GM21526 (cell line): ENCODE results near the gene OCA2.
"Not testable (repeated sequence)": the region's sequence is repeated elsewhere in the genome, so short reads cannot be mapped to it uniquely, and the experiment has no call there.

Experiments used
- ATAC-seq: cut with Tn5 transposase; IDR thresholded peaks from one replicate; pipeline ENCODE4 v1.9.1; 2021; ENCODE audit warnings: moderate library complexity; ENCODE audit not compliant: unreplicated experiment, low FRiP score

Gene OCA2

GRCh38 chr15:27796405-27797320 lies 302.5 kb downstream of the OCA2 start:
- no peak for ATAC-seq

GRCh38 chr15:27792756-27793264 lies 306.3 kb downstream of the OCA2 start:
- no peak for ATAC-seq

GRCh38 chr15:27790270-27790669 lies 308.8 kb downstream of the OCA2 start:
- ATAC-seq, result no peak

GRCh38 chr15:27787931-27788330 lies 311.2 kb downstream of the OCA2 start:
- no peak for ATAC-seq

GRCh38 chr15:27784107-27784506 lies 315.0 kb downstream of the OCA2 start:
- no peak for ATAC-seq

- ATAC-seq, result no peak
These were observed 315.4 kb downstream of the OCA2 start for GRCh38 chr15:27783678-27784077.

GRCh38 chr15:27782125-27782524 lies 317.0 kb downstream of the OCA2 start:
- no peak for ATAC-seq

GRCh38 chr15:27776501-27776900 lies 322.6 kb downstream of the OCA2 start:
- ATAC-seq, result no peak

- ATAC-seq, result no peak
These were observed 324.5 kb downstream of the OCA2 start for GRCh38 chr15:27774638-27775037.

GRCh38 chr15:27774191-27774590 lies 324.9 kb downstream of the OCA2 start:
- ATAC-seq, result no peak

- ATAC-seq, result no peak
These were observed 327.2 kb downstream of the OCA2 start for GRCh38 chr15:27771892-27772291.

- ATAC-seq, result no peak
These were observed 328.2 kb downstream of the OCA2 start for GRCh38 chr15:27770769-27771554.

GRCh38 chr15:27770086-27770607 lies 329.0 kb downstream of the OCA2 start:
- ATAC-seq, result no peak

- ATAC-seq, result no peak
These were observed 329.5 kb downstream of the OCA2 start for GRCh38 chr15:27769652-27770051.

GRCh38 chr15:27768732-27769475 lies 330.2 kb downstream of the OCA2 start:
- ATAC-seq, result no peak

- ATAC-seq, result no peak
These were observed 331.0 kb downstream of the OCA2 start for GRCh38 chr15:27767918-27768640.

- ATAC-seq, result not testable (repeated sequence)
These were observed 331.7 kb downstream of the OCA2 start for GRCh38 chr15:27767430-27767829.

- ATAC-seq, result no peak
These were observed 334.8 kb downstream of the OCA2 start for GRCh38 chr15:27764339-27764738.

- ATAC-seq, result no peak
These were observed 335.6 kb downstream of the OCA2 start for GRCh38 chr15:27763514-27763913.

GRCh38 chr15:27762471-27762870 lies 336.6 kb downstream of the OCA2 start:
- ATAC-seq, result no peak
